HG03520 (cell line): ENCODE results near the gene TMEM37.

ENCODE experiments used
- ATAC-seq: cut with Tn5 transposase; IDR thresholded peaks from one replicate; pipeline ENCODE4 v1.9.1; 2021; ENCODE audit warnings: mild to moderate bottlenecking, moderate library complexity; ENCODE audit not compliant: unreplicated experiment

TMEM37 gene

GRCh38 chr2:119432851-119433522 lies 1.3 kb downstream of the TMEM37 start:
- ATAC-seq = no peak

GRCh38 chr2:119433636-119434327 lies 2.1 kb downstream of the TMEM37 start:
- ATAC-seq = no peak

GRCh38 chr2:119434664-119435063 lies 3.0 kb downstream of the TMEM37 start:
- ATAC-seq = no peak

- ATAC-seq = no peak
Measured at GRCh38 chr2:119435081-119435952, 3.7 kb downstream of the TMEM37 start.

GRCh38 chr2:119435953-119436297 lies 4.3 kb downstream of the TMEM37 start:
- no peak for ATAC-seq

GRCh38 chr2:119436993-119437772 lies 5.5 kb downstream of the TMEM37 start:
- no peak for ATAC-seq

GRCh38 chr2:119438128-119438656 lies 6.5 kb downstream of the TMEM37 start:
- ATAC-seq = no peak

- no peak for ATAC-seq
Measured at GRCh38 chr2:119438726-119439284, 7.2 kb downstream of the TMEM37 start.

GRCh38 chr2:119439574-119440500 lies 8.2 kb downstream of the TMEM37 start:
- ATAC-seq = no peak

GRCh38 chr2:119440501-119440870 lies 8.8 kb downstream of the TMEM37 start:
- ATAC-seq = no peak

GRCh38 chr2:119440873-119441272 lies 9.2 kb downstream of the TMEM37 start:
- ATAC-seq = no peak

GRCh38 chr2:119441376-119442225 lies 9.9 kb downstream of the TMEM37 start:
- ATAC-seq = no peak

- no peak for ATAC-seq
Measured at GRCh38 chr2:119442226-119442619, 10.6 kb downstream of the TMEM37 start.

- no peak for ATAC-seq
Measured at GRCh38 chr2:119442850-119443249, 11.2 kb downstream of the TMEM37 start.

GRCh38 chr2:119446037-119446436 lies 14.4 kb downstream of the TMEM37 start:
- no peak for ATAC-seq

GRCh38 chr2:119448427-119449141 lies 16.9 kb downstream of the TMEM37 start:
- ATAC-seq = no peak

GRCh38 chr2:119449521-119449920 lies 17.9 kb downstream of the TMEM37 start:
- ATAC-seq = no peak
